Liver (tissue), 2 donors: Measurements from ENCODE around the gene UBAP1L.

ENCODE experiments used
- YY1 ChIP-seq: IDR thresholded peaks from 2 replicates; pipeline ENCODE4 v1.6.1; 2016; ENCODE audit warnings: antibody characterized with exemption, mild to moderate bottlenecking
- TF ChIP-seq, protein P1 (sequence below): fragments of 150-350 bp; IDR thresholded peaks from 2 replicates; pipeline ENCODE4 v1.5.1; 2017; ENCODE audit warnings: improper control_type of control experiment, low read depth, low read length; ENCODE audit not compliant: missing input control
- donor health status: healthy.

DNA sequence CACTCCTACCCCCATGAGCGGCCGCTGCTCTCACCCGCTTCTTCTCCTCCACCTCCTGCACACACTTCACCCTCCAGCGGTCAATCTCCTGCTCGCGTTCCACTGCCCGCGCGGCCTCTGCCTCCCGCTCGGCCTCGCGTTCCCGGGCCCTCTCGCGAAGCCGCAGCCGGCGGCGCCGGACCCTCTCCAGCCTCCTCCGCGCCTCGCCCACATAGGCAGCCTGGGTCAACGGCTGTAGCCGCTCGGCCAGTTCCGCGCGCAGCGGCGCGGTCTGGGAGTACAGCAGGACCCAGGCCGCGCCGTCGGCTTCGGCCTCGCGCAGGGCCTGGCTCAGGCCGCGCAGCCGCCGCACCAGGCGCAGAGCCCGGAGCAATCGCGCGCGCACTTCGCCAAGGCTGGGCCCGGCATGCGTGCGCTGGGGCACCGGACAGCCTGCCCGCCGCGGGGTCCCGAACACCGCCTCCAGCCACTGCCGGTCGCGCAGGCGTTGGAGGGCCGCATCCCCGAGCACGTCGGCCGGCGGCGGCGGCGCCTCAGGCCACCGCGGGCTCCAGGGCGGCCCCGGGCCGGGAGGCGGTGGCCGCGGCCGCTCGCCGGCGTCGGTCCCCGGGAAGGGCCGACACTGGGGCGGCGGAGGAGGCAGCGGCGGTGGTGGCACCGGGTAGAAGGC lies 18.0 kb upstream of the UBAP1L start:
- TF ChIP-seq, protein P1, sequence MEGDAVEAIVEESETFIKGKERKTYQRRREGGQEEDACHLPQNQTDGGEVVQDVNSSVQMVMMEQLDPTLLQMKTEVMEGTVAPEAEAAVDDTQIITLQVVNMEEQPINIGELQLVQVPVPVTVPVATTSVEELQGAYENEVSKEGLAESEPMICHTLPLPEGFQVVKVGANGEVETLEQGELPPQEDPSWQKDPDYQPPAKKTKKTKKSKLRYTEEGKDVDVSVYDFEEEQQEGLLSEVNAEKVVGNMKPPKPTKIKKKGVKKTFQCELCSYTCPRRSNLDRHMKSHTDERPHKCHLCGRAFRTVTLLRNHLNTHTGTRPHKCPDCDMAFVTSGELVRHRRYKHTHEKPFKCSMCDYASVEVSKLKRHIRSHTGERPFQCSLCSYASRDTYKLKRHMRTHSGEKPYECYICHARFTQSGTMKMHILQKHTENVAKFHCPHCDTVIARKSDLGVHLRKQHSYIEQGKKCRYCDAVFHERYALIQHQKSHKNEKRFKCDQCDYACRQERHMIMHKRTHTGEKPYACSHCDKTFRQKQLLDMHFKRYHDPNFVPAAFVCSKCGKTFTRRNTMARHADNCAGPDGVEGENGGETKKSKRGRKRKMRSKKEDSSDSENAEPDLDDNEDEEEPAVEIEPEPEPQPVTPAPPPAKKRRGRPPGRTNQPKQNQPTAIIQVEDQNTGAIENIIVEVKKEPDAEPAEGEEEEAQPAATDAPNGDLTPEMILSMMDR, result no peak
- TF ChIP-seq YY1, result no peak
